ENCODE data around the gene INMT.
A peak's percentile ranks its signal among the peaks of the same experiment; 100 is the strongest.

Gene INMT

GRCh38 chr7:30728591-30729100, 23.3 kb upstream of the INMT start:
- DNase-seq (ENCODE audit: low spot score): no peak

DNA sequence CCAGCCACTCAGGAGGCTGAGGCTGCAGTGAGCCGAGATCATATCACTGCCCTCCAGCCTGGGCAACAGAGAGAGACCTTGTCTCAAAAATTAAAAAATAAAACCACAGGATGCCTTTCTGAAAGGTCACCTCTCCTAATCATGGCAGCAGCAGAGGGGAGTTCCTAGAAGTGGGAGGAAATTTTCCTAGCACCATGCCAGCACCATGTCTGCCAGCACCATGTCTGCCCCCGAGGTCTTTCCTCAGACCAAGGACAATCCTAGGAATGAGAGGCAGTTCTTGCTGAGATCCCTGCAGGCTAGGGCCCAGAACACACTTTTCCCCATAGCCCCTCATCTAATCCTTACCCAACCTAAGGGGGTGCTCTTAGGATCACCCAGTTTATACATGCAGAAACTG, 22.3 kb upstream of the INMT start:
- DNase-seq (ENCODE audit: low spot score): no peak

DNA sequence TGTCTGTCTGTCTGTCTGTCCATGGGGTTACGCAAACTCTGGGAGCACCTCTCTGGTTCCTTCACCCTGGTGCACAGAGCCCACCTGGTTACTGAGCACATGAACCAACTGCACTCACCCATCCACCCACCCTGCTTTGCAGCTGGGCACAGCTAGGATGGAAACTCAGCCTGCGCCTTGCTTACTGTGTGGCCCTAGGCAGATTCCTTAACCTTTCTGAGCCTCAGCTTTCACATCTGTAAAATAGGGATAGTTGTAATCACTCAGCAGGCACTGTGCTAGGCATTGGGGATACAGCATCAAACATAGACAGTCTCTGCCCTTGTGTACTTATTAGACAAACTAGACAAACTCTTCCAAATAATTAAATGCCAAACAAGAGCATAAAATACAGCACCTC, 21.8 kb upstream of the INMT start:
- no peak for DNase-seq (ENCODE audit: low spot score)

GRCh38 chr7:30730996-30731395, 20.9 kb upstream of the INMT start:
- no peak for DNase-seq (ENCODE audit: low spot score)

DNA sequence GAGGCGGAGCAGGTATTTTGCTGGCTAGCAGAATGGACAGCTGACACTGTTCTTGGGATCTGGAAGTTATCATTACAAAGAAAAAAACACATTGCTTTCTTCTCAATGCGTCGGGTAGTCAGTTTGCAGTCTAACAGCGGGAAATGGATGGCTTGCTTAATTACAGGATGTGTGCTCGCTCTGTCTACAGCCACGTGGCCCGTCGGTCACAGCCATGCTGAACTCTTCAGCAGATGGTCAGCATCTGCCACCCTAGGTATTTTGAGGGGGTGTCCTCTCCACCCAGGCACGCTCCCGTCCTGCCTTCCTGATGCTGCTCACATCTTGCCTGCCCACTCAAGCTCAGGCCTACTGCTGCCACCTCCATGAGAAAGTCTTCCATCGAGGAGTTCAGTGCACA, 20.4 kb upstream of the INMT start:
- no peak for DNase-seq (ENCODE audit: low spot score)

- DNase-seq (ENCODE audit: low spot score): no peak
Observed at GRCh38 chr7:30732606-30733005, 19.3 kb upstream of the INMT start.

DNA sequence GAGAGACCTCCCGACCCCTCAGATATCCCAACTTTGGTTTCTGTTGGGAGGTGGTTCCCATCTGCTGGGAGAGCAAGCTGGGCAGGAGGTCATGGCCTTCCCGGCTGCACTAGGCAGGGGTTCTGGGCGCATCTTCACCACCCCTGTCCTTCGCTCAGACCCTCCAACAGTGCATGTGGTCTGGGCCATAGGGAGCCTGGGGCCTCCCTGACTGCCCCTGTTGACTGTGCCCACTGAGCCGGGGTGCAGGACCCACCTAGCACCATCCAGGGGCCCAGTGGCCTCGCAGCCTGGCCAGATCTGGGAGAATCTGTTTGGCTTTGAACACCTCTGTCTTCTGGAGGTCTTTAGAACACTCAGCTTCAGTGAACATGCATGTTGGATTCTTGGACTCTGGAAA, 18.7 kb upstream of the INMT start:
- no peak for DNase-seq (ENCODE audit: low spot score)

GRCh38 chr7:30733691-30734090, 18.2 kb upstream of the INMT start:
- DNase-seq (ENCODE audit: low spot score): no peak

DNA sequence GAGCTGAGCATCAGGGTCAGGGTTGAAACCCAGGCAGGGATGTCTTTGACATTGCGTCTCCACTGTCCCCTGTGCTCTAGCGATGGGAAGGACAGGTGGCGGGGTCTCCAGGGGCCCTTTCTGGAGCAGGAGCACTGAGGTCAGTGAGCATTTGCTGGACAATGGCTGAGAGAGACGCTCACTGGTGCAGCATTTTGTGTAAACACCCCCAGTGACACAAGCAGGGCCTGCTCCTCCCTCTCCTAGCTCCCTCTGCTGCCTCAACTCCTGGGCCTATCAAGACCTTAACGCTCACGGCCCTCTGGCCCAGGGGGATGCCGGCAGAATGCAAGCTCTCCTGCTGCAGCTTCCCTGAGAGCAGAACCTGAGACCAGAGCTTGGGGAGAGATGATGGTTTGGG, 17.4 kb upstream of the INMT start:
- DNase-seq (ENCODE audit: low spot score): no peak

DNA sequence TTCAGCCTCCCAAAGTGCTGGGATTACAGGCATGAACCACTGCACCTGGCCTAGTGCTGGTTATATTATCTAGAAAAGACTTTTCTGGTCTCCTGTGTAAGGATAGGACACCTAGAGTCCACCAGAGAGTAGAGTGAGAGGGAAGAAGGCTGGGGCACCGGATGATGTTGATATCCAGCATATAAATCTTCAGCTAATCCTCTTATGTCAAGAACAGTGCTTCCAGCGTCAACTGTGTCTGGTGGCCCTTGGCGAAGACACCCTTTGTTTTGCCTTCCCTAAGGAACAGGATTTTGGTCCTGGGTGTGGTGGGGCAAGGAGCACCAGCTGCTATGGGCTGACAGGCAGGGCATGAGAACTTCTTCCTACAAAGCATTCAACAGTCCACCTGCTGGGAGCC, 16.3 kb upstream of the INMT start:
- no peak for DNase-seq (ENCODE audit: low spot score)

- no peak for DNase-seq (ENCODE audit: low spot score)
Observed at GRCh38 chr7:30736291-30736690, 15.6 kb upstream of the INMT start.

DNA sequence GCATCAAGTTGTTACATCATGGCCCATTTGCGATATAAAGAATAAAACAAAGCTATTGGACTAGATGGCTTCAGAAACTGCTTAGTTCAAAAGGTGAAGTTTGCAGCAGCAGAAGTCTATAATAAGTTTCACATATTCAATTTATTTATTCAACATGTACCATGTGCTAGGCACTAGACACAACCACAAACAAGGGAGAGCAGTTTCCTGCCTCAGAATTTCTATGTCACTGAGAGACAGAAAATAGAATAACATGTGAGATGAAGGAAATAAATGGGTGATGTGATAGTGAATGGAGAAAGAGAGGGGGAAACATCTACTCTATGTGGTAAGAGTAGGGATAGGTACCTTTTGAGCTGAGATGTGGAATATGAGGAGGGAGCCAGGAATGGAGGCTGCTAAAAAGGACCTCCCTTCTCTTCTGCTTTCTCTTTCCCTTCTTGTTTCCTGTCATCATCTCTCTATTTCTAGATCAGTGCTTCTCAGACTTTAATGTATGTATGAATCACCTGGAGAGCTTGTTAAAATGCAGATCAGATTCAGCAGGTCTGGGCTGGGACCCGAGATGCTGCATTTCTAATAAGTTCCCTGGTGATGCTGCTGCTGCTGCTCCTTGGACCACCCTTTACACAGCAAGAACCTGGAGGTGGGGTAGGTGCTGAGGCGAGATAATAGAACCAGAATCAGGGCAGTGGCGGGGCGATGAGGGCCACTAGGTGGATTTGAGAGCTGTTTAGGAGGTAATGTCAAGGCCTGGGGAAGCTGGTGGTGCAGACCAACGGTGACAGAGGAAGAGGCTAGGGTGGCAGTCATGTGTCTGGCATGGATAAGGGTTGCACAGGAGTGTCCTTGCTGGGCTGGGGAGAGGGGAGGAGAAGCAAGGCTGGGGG, 13.7 kb upstream of the INMT start:
- DNase-seq (ENCODE audit: low spot score): peak; percentile 12

GRCh38 chr7:30739691-30740090, 12.2 kb upstream of the INMT start:
- no peak for DNase-seq (ENCODE audit: low spot score)

GRCh38 chr7:30740417-30741181, 11.3 kb upstream of the INMT start:
- peak; percentile 77 for DNase-seq (ENCODE audit: low spot score)

GRCh38 chr7:30741289-30741688, 10.6 kb upstream of the INMT start:
- no peak for DNase-seq (ENCODE audit: low spot score)

DNA sequence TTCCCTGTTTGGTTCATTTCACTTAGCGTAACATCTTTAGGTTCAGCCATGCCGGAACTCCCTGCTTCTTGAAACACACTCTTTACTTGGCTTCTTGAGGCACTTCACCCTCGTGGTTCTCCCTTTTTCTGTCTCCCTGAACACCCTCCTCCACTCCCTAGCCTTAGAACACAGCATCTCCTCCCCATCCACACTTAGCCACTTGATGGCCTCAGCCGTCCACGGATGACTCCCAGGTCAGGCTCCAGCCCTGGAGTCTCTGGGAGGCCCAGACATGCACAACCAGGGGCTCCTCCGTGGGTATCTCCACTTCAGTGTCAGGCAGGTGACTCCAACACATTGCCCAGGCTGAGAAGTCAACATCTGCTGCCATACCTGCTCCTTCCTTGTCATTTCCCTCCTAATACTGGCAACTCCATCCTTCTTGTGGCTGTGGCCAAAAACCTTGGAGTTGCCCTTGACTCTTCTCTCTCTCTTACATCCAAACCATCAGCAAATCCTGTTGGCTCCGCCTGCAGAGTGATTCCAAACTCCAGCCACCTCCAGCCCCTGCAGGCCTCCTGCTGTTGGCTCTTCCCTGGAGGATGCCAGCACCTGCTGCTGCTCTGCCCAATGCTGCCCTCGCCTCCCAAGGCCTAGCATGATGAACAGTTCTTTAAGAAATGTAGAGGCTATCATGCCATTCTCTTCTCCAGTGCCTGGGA, 8.4 kb upstream of the INMT start:
- no peak for DNase-seq (ENCODE audit: low spot score)

DNA sequence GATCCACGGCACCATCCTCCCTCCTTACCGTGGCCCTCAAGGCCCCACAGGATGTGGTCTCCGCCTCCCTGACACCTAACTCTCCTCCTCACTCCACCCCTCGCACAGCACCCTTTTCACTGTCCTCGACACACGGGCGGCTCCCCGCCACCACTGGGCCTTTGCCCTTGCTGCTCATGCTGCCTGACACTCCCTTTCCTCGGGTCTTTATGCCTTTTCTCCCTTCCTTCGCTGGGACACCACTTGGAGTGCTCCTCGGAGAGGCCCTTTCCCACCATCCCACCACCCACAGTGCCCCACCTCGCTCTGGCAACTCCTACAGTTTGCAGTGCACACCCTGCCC, 7.9 kb upstream of the INMT start:
- DNase-seq (ENCODE audit: low spot score): no peak

- no peak for DNase-seq (ENCODE audit: low spot score)
Observed at GRCh38 chr7:30745261-30745941, 6.5 kb upstream of the INMT start.

GRCh38 chr7:30750010-30750409, 1.9 kb upstream of the INMT start:
- no peak for DNase-seq (ENCODE audit: low spot score)

DNA sequence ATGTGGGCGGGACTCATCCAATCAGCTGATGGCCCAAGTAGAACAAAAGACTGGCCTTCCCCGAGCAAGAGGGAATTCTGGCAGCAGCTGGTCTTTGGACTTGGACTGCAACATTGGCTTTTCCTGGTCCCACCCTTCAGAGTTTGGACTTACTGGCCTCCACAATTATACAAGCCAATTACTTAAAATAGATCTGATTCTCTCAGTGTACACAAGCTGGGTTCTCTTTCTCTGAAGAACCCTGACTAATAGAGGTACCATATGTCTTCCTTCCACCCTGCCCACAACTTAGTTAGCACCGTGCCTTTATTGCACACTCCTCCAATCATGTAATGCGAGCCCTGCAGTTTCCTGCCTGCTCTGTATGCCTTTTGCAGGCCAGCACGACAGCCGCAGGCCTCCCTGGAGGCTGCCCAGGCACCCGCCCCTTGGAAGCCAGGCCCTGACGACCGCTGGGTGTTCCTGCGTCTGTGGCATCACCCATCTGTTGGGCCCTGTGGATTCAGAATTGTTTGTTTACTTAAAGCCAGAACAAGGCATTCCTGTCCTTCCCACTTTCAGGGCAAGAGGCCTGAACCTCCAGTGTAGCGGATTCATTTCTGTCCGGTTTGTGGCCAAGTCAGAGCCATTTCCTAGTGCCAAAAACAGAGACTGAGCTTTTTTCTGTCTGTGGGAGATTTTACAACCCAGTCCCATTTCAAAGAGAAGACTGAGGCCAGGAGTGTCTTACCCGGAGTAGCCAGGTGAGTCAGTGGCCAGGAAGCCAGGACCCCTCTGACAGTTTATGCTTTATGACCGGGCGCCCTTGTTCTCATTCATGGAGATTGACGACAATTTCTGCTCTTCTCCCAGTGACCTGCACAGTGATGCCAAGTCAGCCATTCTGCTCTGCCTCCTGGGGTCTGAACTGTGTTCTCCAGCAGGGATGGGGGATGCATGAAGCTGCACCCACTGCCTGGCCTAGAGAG, 968 bp upstream of the INMT start:
- no peak for DNase-seq (ENCODE audit: low spot score)

DNA sequence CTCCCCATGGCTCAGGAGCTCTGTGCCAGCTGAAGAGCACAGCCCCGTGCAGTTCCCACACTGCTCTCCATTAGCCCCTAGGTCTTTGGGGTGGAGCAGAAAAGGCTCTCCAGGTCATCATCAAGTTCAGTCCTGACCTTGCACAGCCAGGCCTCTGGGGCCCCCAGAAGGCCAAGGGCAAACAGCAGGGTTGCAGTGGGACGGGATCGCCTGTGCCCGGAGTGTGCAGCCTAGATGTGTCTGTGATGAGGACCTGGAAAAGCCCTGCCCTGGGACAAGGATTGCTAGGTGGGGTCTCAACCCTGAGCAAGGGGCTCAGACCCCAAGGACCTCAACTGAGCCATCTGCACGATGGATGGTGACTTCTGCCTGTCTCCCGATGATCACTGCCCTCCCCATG, 549 bp downstream of the INMT start:
- DNase-seq (ENCODE audit: low spot score): no peak

Data from CD4-positive, alpha-beta T cell treated with Interleukin-2 at 100 ng/mL for 4 hours (primary cell).